ENCODE measurements around the gene C1orf94.

The C1orf94 gene

GRCh38 chr1:34262023-34262853, 85.5 kb downstream of the C1orf94 start:
- no peak for DNase-seq

GRCh38 chr1:34262921-34263320, 86.2 kb downstream of the C1orf94 start:
- DNase-seq: no peak

- no peak for DNase-seq
These were observed 86.7 kb downstream of the C1orf94 start for GRCh38 chr1:34263406-34263805.

DNA sequence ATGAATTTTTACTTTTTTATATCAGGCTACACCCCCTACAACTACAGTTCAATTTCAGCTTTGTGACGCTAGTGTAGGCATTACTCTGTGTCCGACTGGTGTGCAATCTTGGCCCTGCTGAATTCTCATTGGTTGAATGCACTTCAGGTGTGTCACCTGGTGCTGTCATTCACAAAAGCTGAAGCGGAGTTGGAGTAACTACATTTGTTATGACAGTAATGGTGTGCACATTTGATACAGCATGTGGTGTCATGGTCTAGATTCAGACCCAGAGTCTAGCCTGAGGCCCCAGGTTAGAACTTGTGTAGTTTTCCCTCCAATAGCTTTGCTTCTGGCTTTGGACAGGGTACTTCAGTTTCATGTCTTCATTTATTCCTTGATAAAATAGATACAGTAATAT, 88.7 kb downstream of the C1orf94 start:
- DNase-seq: no peak

DNA sequence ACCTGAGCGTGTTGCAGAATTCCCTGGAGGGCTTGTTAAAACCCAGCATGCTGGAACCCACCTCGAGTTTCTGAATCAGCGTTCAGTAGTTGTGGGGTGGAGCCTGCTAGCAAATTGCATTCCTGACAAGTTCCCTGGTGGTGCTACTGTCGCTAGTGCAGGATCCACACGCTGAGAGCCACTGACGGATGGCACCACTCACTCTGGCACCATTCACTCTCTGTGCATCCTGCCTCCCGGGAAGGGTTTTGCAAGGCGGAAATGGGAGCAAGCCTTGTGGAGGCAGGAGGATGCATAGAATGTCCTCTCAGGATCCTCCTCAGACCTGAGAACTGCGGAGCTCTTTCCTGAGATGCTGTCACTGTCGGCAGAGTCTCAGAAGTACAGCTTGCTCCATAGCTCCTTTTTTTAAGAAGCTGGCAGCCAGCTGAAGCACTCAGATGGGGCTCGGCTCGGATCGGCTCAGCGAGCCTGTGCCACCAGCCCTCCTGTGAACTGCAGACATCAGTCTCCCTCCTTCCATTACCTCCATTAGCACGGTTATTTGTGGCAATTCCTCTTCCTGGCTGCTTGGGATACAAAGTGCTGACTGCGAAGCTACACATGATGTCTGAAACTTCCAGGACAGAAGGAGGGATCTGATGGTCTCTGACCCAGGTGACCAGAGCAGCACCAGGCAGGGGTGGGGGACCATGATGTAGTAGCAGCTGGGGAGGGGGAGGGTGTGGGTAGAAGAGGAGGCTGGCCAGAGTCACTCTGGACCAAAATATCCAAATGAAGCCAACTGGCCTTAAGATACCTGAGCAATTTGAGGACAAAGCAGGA, 89.6 kb downstream of the C1orf94 start:
- DNase-seq: no peak

- no peak for DNase-seq
These were observed 90.6 kb downstream of the C1orf94 start for GRCh38 chr1:34267326-34267725.

GRCh38 chr1:34268311-34268954, 91.7 kb downstream of the C1orf94 start:
- DNase-seq: no peak
